ENCODE results near the gene SEC61B. TPM values are rescaled to one million over a fixed set of nuclear protein-coding genes. Genes with fewer than 3 reads are reported as not detected.
A peak's percentile ranks its signal among the peaks of the same experiment; 100 is the strongest.

The SEC61B gene
- total RNA-seq, 1 donor: 155 TPM

- peak overlapping the region; percentile 51 for H3K4me3 ChIP-seq (ENCODE audit: low read depth, low read length)
- peak; percentile 94 for DNase-seq (ENCODE audit: low read depth)
- peak; percentile 92 for TF ChIP-seq CTCF (IDR thresholded peaks at IDR 0.05; ENCODE audit: insufficient read depth, low read length)
These were observed 37.4 kb upstream of the SEC61B start for GRCh38 chr9:99184475-99185347.

GRCh38 chr9:99185348-99185632 is 36.8 kb upstream of the SEC61B start:
- no peak overlapping the region for H3K4me3 ChIP-seq (ENCODE audit: low read depth, low read length)
- no peak for TF ChIP-seq CTCF (IDR thresholded peaks at IDR 0.05; ENCODE audit: insufficient read depth, low read length)
- no peak for DNase-seq (ENCODE audit: low read depth)

DNA sequence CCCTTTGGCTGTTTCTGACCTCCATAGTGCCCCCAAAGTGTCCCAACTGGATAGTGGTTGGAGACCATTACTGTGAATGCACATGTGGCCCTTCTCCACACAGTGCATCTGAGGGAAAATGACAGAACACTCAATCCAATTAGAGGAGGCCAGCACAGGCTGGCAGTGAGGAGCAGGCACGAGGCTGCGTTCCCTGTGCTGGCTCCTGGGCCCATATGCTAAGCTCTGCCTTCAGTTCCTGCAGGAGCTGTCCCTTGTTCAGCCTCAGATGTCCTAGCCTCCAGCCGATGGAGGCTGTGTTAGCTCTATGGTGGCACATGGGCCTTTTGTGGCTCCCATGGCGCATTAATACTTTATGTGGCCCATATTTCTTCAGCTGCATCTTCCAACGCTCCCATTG is 36.1 kb upstream of the SEC61B start:
- no peak for TF ChIP-seq CTCF (IDR thresholded peaks at IDR 0.05; ENCODE audit: insufficient read depth, low read length)

GRCh38 chr9:99187311-99187710 is 34.8 kb upstream of the SEC61B start:
- no peak for TF ChIP-seq CTCF (IDR thresholded peaks at IDR 0.05; ENCODE audit: insufficient read depth, low read length)
- H3K4me3 ChIP-seq (ENCODE audit: low read depth, low read length): no peak overlapping the region
- DNase-seq (ENCODE audit: low read depth): no peak

More for the DNA sequence above, 36.1 kb upstream of the SEC61B start:
- no peak overlapping the region for H3K4me3 ChIP-seq (ENCODE audit: low read depth, low read length)
- DNase-seq (ENCODE audit: low read depth): no peak

DNA sequence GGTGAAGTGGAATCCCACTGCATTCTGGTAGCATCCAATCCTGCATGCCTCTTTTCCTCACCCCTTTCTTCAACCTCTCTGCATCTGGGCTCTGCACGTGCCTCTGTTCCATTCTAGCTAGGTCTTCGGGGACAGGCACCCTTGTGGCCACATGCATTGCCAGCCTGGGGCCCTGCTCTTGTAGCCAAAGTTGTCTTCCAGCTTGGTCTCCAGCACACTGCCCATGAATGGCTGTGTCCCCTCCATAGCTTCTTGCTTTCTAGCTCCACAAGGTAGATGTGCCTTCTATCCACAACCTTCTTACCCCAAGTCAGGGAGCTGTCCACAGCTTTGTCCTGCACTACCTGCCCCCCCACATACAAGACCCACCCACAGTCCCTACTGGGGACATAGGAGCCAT is 32.9 kb upstream of the SEC61B start:
- H3K4me3 ChIP-seq (ENCODE audit: low read depth, low read length): no peak overlapping the region
- TF ChIP-seq CTCF (IDR thresholded peaks at IDR 0.05; ENCODE audit: insufficient read depth, low read length): no peak
- DNase-seq (ENCODE audit: low read depth): no peak

DNA sequence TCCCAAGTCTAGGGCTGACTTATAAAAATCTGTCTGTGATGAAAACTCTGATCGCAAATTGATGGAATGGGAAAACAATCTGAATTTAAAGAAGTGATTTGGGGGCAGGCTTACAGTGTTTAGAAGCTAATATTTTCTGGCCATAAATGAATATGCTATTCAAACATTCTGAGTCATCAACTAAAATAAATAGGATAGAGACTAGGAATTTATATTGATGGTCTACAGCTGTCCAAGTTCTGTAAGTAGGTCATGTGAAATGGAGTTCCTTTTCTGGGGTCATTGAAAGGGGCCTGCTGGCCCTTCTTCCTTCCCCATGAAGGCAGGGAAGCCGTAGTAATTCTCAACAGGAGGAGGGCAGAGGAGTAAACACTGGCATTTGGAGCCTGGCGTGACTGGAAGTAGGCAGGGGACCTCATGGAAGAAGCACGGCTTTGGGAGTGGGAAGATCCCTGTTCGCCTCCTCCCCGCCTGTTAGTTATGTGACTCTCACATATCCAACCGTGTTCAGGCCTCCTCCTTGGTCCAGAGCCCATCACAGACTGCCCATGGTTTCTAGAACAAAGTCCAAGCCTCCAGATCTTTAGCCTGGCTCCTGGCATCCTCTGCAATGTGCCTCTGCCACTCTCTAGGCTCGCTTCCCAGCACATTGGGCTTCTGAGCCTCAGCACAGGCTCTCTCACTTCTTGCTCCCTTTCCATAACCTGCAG is 32.0 kb upstream of the SEC61B start:
- no peak for DNase-seq (ENCODE audit: low read depth)
- TF ChIP-seq CTCF (IDR thresholded peaks at IDR 0.05; ENCODE audit: insufficient read depth, low read length): no peak
- H3K4me3 ChIP-seq (ENCODE audit: low read depth, low read length): no peak overlapping the region
